Activated CD4-positive, alpha-beta memory T cell treated with anti-CD3 and anti-CD28 coated beads, Interleukin-2, amount 10 ng/mL, durations not matched to agents 7 days and 5 days (primary cell): Measurements from ENCODE around the gene EFHC1. TPM values are rescaled to one million over a fixed set of nuclear protein-coding genes. Genes with fewer than 3 reads are reported as not detected.

ENCODE experiments used
- CTCF ChIA-PET: fragments of 350-600 bp; sonication (Branson Sonifier 250); formaldehyde crosslinking; loops from one replicate; lab custom pipeline; 2021; ENCODE audit warnings: antibody characterized with exemption, inconsistent platforms; lab: Charles Lee
- POLR2A ChIA-PET: fragments of 350-600 bp; sonication (Branson Sonifier 250); formaldehyde crosslinking; loops from one replicate; lab custom pipeline; 2021; ENCODE audit warnings: antibody characterized with exemption; lab: Charles Lee
- DNase-seq: peaks from one replicate; pipeline ENCODE4 v3.0.0-alpha.2; 2020
- H3K27ac Mint-ChIP-seq: one replicate; pipeline ENCODE4 v1.8.0; 2021; ENCODE audit warnings: mild to moderate bottlenecking, mixed read lengths
- H3K27me3 Mint-ChIP-seq: one replicate; pipeline ENCODE4 v1.8.0; 2021; ENCODE audit warnings: mixed read lengths
- H3K36me3 Mint-ChIP-seq: one replicate; pipeline ENCODE4 v1.8.0; 2021; ENCODE audit warnings: low read depth, mixed read lengths
- H3K4me1 Mint-ChIP-seq: one replicate; pipeline ENCODE4 v1.8.0; 2021; ENCODE audit warnings: mixed read lengths
- H3K4me3 Mint-ChIP-seq: one replicate; pipeline ENCODE4 v1.8.0; 2021; ENCODE audit warnings: mild to moderate bottlenecking, mixed read lengths
- H3K9me3 Mint-ChIP-seq: one replicate; pipeline ENCODE4 v1.8.0; 2021; ENCODE audit warnings: mixed read lengths
- total RNA-seq, 2 experiments: library from RNA; stranded (reverse); gene quantifications; one replicate each; pipeline ENCODE4 v1.2.3, GENCODE V29; 2021

EFHC1 gene
- total RNA-seq, 2 experiments from 2014 or later, result 1.6 to 3.4 TPM

DNA sequence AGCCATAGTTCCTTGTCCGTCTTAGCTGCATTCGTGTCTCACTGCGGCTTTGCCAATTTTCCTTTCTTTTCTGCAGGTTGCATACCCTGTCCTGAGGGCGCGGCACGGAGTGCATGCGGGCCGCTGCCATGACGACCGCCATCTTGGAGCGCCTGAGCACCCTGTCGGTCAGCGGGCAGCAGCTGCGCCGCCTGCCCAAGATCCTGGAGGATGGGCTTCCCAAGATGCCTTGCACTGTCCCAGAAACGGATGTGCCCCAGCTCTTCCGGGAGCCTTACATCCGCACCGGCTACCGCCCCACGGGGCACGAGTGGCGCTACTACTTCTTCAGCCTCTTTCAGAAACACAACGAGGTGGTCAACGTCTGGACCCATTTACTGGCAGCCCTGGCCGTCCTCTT lies 17.1 kb upstream of the EFHC1 start:
- Mint-ChIP-seq H3K4me3 (no peak overlapping the region), H3K27ac (no peak overlapping the region), H3K9me3 (no peaks in the 10 kb centered on the region), H3K27me3 (no peaks in the 10 kb centered on the region), H3K36me3 (peaks cover 16% of the 10 kb centered on the region), H3K4me1 (peaks cover 24% of the 10 kb centered on the region)
- no peak for DNase-seq
- POLR2A ChIA-PET, result interaction anchor here (6.4 kb wide), 1 partner anchor 13 kb away, joined by 45 read pairs; no protein-coding TSS in a partner anchor
- CTCF ChIA-PET, result interaction anchor here (0.6 to 8.0 kb wide), 4 partner anchors 13 to 163 kb away, joined by 3 to 159 read pairs (median 26); partner anchors contain the start of gene MCM3

DNA sequence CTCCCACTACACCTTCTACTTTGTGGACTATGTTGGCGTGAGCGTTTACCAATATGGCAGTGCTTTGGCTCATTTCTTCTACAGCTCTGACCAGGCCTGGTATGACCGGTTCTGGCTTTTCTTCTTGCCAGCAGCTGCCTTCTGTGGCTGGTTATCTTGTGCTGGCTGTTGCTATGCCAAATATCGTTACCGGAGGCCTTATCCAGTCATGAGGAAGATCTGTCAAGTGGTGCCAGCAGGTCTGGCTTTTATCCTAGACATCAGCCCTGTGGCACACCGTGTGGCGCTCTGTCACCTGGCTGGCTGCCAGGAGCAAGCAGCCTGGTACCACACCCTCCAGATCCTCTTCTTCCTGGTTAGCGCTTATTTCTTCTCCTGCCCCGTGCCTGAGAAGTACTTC lies 16.5 kb upstream of the EFHC1 start:
- DNase-seq, result no peak
- ChIA-PET POLR2A (interaction anchor here (6.4 kb wide), 1 partner anchor 13 kb away, joined by 45 read pairs; no protein-coding TSS in a partner anchor), CTCF (interaction anchor here (1.6 to 8.0 kb wide), 2 partner anchors 14 to 118 kb away, joined by 3 to 159 read pairs; partner anchors contain the start of gene MCM3)
- peaks cover 16% of the 10 kb centered on the region for H3K36me3 Mint-ChIP-seq
- no peak overlapping the region for H3K4me3 Mint-ChIP-seq
- no peak overlapping the region for H3K27ac Mint-ChIP-seq
- peaks cover 19% of the 10 kb centered on the region for H3K4me1 Mint-ChIP-seq
- H3K9me3 Mint-ChIP-seq, result no peaks in the 10 kb centered on the region
- no peaks in the 10 kb centered on the region for H3K27me3 Mint-ChIP-seq

GRCh38 chr6:52405243-52405642 lies 14.9 kb upstream of the EFHC1 start:
- no peak overlapping the region for H3K4me3 Mint-ChIP-seq
- no peaks in the 10 kb centered on the region for H3K27me3 Mint-ChIP-seq
- no peak overlapping the region for H3K27ac Mint-ChIP-seq
- peaks cover 16% of the 10 kb centered on the region for H3K36me3 Mint-ChIP-seq
- CTCF ChIA-PET, result interaction anchor here (0.5 to 3.2 kb wide), 7 partner anchors 10 to 258 kb away, joined by 3 to 16 read pairs (median 3); partner anchors contain the start of genes EFHC1 and MCM3
- DNase-seq, result no peak
- peaks cover 8% of the 10 kb centered on the region for H3K4me1 Mint-ChIP-seq
- POLR2A ChIA-PET, result no interaction called here
- no peaks in the 10 kb centered on the region for H3K9me3 Mint-ChIP-seq

- peaks cover 16% of the 10 kb centered on the region for H3K36me3 Mint-ChIP-seq
These were observed 12.7 kb upstream of the EFHC1 start for GRCh38 chr6:52407467-52407866.

GRCh38 chr6:52409499-52409898 lies 10.6 kb upstream of the EFHC1 start:
- Mint-ChIP-seq H3K4me1 (peaks cover 5% of the 10 kb centered on the region), H3K4me3 (no peak overlapping the region), H3K27ac (no peak overlapping the region), H3K27me3 (peaks cover 8% of the 10 kb centered on the region), H3K36me3 (peaks cover 3% of the 10 kb centered on the region), H3K9me3 (no peaks in the 10 kb centered on the region)
- DNase-seq, result no peak
- ChIA-PET POLR2A (no interaction called here), CTCF (interaction anchor here (2.7 kb wide), 1 partner anchor 124 kb away, joined by 20 read pairs; the partner anchor contains the start of gene MCM3)

More at GRCh38 chr6:52407467-52407866, 12.7 kb upstream of the EFHC1 start:
- no peaks in the 10 kb centered on the region for H3K9me3 Mint-ChIP-seq
- H3K4me3 Mint-ChIP-seq, result no peak overlapping the region
- H3K27ac Mint-ChIP-seq, result no peak overlapping the region
- no peak for DNase-seq
- peaks cover 5% of the 10 kb centered on the region for H3K4me1 Mint-ChIP-seq
- CTCF ChIA-PET, result interaction anchor here (0.6 to 3.2 kb wide), 20 partner anchors 9 to 446 kb away, joined by 3 to 20 read pairs (median 4); partner anchors contain the start of genes EFHC1 and MCM3
- H3K27me3 Mint-ChIP-seq, result peaks cover 1% of the 10 kb centered on the region
- POLR2A ChIA-PET, result interaction anchor here (0.6 to 1.4 kb wide), 2 partner anchors 122 to 302 kb away, joined by 3 to 4 read pairs; partner anchors contain the start of gene MCM3

GRCh38 chr6:52410979-52411378 lies 9.2 kb upstream of the EFHC1 start:
- ChIA-PET POLR2A (interaction anchor here (0.9 kb wide), 1 partner anchor 21 kb away, joined by 3 read pairs; no protein-coding TSS in a partner anchor), CTCF (interaction anchor here (0.9 to 1.2 kb wide), 2 partner anchors 9 to 12 kb away, joined by 3 to 6 read pairs; partner anchors contain the start of gene EFHC1)
- Mint-ChIP-seq H3K27me3 (peaks cover 14% of the 10 kb centered on the region), H3K4me1 (peaks cover 14% of the 10 kb centered on the region), H3K27ac (no peak overlapping the region), H3K36me3 (no peaks in the 10 kb centered on the region), H3K4me3 (no peak overlapping the region), H3K9me3 (no peaks in the 10 kb centered on the region)
- no peak for DNase-seq

- Mint-ChIP-seq H3K27ac (no peak overlapping the region), H3K36me3 (no peaks in the 10 kb centered on the region), H3K9me3 (no peaks in the 10 kb centered on the region), H3K27me3 (peaks cover 16% of the 10 kb centered on the region), H3K4me3 (no peak overlapping the region), H3K4me1 (peaks cover 21% of the 10 kb centered on the region)
- no peak for DNase-seq
- ChIA-PET POLR2A (interaction anchor here (1.0 kb wide), 1 partner anchor 127 kb away, joined by 4 read pairs; the partner anchor contains the start of gene MCM3), CTCF (no interaction called here)
These were observed 8.2 kb upstream of the EFHC1 start for GRCh38 chr6:52411911-52412310.

- no peaks in the 10 kb centered on the region for H3K36me3 Mint-ChIP-seq
- H3K4me3 Mint-ChIP-seq, result no peak overlapping the region
- H3K27me3 Mint-ChIP-seq, result peaks cover 16% of the 10 kb centered on the region
- POLR2A ChIA-PET, result no interaction called here
- DNase-seq, result no peak
- H3K9me3 Mint-ChIP-seq, result no peaks in the 10 kb centered on the region
- CTCF ChIA-PET, result interaction anchor here (0.8 to 3.6 kb wide), 12 partner anchors 8 to 247 kb away, joined by 3 to 44 read pairs (median 6); partner anchors contain the start of gene PAQR8
- H3K27ac Mint-ChIP-seq, result no peak overlapping the region
- H3K4me1 Mint-ChIP-seq, result peaks cover 23% of the 10 kb centered on the region
These were observed 4.8 kb upstream of the EFHC1 start for GRCh38 chr6:52415333-52415732.

DNA sequence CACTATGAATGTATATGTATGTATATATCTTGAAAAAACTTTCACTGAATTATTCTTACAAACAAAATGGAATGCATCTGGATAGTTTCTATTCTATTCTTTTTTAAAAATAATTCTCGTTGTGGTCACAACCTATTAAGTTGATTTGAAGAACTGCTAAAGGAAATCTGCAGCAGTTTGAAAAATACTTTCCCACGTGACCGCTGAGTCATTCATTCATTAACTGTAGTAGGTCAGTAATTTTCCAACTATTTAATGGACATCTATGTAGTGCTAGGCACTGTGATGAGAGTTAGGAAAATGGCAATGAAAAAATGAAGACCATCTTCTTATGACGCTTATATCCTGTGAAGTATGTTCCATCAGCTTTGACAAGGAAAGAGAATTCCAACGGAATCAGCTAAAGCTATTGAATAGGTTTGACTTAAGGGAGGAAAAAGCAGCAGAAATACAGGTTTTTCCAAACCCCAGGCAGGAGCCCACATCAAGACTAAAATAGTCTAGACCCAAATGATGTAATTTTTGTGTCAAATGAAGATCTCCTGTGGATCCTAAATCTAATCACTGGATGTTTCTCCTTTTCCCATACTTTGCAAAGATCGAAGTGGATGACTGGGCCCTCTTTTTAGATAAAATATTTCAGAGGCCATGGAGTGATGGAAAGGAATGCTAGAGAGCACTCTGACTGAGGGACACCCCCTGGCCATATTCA lies 4.1 kb upstream of the EFHC1 start:
- peaks cover 16% of the 10 kb centered on the region for H3K27me3 Mint-ChIP-seq
- POLR2A ChIA-PET, result no interaction called here

DNA sequence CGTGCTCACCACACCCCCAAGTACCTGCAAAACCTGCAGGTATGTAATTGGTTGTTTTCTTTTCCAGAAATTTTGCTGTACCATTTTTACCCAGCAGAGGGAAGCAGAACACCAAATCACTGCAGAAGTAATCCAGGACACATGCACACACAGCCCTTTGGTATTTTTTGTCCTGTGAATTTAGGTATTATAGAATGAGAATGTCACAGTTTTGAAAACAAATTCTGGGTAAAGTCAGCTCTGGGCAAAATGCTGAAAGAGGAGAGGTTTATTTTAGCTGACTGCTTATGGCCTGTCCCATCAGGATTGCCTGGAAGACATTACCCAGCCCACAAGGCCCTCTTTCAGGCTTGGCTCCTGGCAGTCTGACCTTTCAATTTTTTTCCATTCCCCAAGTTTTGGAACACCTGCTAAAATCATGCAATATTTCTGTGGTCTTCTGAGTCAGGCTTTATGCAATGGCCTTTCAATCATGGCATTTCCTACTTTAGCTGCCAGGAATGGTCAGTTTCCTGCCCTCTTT lies 3.5 kb upstream of the EFHC1 start:
- Mint-ChIP-seq H3K27ac (no peak overlapping the region), H3K4me1 (peaks cover 23% of the 10 kb centered on the region), H3K4me3 (no peak overlapping the region), H3K36me3 (no peaks in the 10 kb centered on the region), H3K9me3 (no peaks in the 10 kb centered on the region), H3K27me3 (peaks cover 16% of the 10 kb centered on the region)
- no peak for DNase-seq
- POLR2A ChIA-PET, result no interaction called here
- CTCF ChIA-PET, result interaction anchor here (1.0 to 5.0 kb wide), 11 partner anchors 9 to 248 kb away, joined by 3 to 44 read pairs (median 8); partner anchors contain the start of genes MCM3 and PAQR8

More for the DNA sequence above, 4.1 kb upstream of the EFHC1 start:
- CTCF ChIA-PET, result interaction anchor here (0.8 to 3.6 kb wide), 12 partner anchors 9 to 246 kb away, joined by 3 to 44 read pairs (median 6); partner anchors contain the start of gene PAQR8
- no peak for DNase-seq
- Mint-ChIP-seq H3K36me3 (no peaks in the 10 kb centered on the region), H3K9me3 (no peaks in the 10 kb centered on the region), H3K4me1 (peaks cover 23% of the 10 kb centered on the region), H3K4me3 (no peak overlapping the region), H3K27ac (no peak overlapping the region)

- POLR2A ChIA-PET, result no interaction called here
- H3K9me3 Mint-ChIP-seq, result no peaks in the 10 kb centered on the region
- H3K4me1 Mint-ChIP-seq, result peaks cover 23% of the 10 kb centered on the region
- peaks cover 13% of the 10 kb centered on the region for H3K27me3 Mint-ChIP-seq
- H3K4me3 Mint-ChIP-seq, result no peak overlapping the region
- H3K27ac Mint-ChIP-seq, result no peak overlapping the region
- H3K36me3 Mint-ChIP-seq, result no peaks in the 10 kb centered on the region
- CTCF ChIA-PET, result interaction anchor here (0.7 to 5.0 kb wide), 14 partner anchors 10 to 247 kb away, joined by 3 to 44 read pairs (median 5); partner anchors contain the start of genes MCM3 and PAQR8
- no peak for DNase-seq
These were observed 2.4 kb upstream of the EFHC1 start for GRCh38 chr6:52417675-52418111.

DNA sequence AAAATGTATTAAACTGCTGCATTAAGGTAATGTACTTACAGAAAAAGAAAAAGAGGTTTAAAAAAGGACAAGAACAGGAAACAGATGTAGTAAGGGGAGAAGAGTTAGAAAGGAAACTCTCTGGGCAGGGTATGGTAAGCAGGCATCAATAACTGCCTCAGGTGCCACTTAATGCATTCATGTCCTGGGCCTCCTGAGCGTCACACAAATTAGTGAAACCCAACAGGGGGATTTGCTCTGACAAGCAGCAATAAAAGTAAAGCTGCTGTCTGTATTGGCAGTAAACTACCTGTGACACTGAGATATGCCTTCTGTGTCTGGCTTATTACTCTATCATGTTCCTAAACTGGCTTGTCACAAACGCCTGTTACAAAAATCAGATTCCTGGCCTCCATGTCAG lies 1.5 kb upstream of the EFHC1 start:
- ChIA-PET CTCF (interaction anchor here (0.6 to 5.0 kb wide), 10 partner anchors 12 to 244 kb away, joined by 3 to 33 read pairs (median 5); partner anchors contain the start of gene MCM3), POLR2A (interaction anchor here (0.9 to 5.9 kb wide), 3 partner anchors 57 to 253 kb away, joined by 3 to 29 read pairs (median 3); partner anchors contain the start of genes MCM3, PAQR8 and TMEM14A)
- Mint-ChIP-seq H3K27me3 (peaks cover 11% of the 10 kb centered on the region), H3K4me1 (peaks cover 23% of the 10 kb centered on the region), H3K27ac (no peak overlapping the region), H3K9me3 (no peaks in the 10 kb centered on the region), H3K36me3 (no peaks in the 10 kb centered on the region), H3K4me3 (no peak overlapping the region)
- no peak for DNase-seq
